Activated T-cell treated with anti-CD3 and anti-CD28 coated beads, Interleukin-2, amount 50 U/mL, for 48 hours (primary cell): ENCODE data around the gene GALNT12.

ENCODE experiments used
- DNase-seq, 2 experiments: peaks; one replicate each; pipeline ENCODE4 v3.0.0-alpha.2; 2020

The GALNT12 gene

DNA sequence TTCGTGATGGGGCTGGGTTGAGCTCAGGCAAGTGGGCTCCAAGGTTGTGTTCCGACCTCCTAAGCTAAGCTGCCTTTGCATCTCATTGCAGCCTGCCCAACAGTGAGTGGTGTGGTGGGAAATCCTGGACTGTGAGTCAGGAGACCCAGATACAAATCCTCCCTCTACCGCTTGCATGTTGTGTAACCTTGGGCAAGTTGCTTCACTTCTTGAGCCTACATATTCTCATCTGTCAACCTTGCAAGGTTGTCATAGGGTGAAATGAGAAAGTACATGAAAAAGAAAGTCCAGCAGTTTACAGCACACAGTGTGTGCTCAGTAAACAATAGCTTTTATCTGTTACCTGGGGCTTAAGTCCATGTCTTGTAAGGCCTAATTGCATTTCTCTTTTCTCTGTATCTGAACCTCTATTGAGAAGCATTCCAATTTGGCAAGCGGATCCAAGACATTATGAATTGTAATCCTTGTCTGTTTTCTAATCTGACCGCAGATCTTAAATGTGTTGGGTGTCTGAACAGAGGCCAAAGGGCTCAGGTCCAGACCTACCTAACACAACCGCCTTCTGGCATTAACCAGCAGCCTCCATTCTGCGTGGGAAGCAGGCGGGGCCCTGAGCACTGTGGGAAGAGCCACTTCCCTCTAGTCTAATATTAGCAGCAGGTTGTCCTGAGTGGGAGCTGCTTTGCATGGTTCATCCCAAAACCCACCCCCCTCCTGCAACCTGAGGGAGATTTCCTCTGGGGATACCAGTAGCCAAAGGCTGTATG, 1.8 kb upstream of the GALNT12 start:
- DNase-seq: no peak

DNA sequence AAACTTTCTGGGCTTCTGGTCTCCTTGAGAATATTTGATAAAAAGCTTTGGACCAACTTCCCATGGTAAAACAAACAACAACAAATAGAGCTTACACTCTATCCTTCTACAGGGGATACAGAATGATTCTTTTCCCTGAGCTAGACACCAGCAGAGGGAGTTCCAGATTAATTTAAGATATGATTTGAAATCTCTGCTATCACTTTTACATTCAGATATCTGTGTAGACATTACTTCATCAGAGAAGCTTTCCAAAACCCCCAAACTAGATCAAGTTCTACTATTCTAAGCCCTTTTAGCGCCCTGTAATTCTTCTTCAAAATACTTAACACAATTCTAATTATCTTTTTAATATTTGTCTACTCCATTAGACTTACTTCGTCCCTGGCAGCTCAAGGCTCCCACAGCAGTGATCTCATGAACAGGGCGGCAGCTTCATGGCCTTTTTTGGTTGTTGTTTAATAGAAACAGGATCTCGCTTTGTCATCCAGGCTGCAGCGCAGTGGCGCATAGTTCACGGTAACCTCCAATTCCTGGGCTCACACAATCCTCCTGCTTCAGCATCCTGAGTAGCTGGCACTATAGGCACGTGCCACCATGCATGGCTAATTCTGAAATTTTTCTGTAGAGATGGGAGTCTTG, 955 bp upstream of the GALNT12 start:
- no peak for DNase-seq

DNA sequence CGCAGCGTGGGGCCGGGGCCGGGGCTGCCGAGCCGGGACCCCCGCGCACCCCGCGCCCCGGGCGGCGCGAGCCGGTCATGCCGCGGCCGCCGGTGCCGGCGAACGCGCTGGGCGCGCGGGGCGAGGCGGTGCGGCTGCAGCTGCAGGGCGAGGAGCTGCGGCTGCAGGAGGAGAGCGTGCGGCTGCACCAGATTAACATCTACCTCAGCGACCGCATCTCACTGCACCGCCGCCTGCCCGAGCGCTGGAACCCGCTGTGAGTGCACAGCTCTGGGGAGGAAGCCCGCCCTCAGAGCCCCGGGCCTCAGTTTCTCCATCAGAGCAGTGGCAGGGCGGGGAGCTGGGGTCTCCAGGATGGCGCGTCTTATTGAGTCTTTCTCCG, 335 bp downstream of the GALNT12 start:
- peak; percentile 40 to 58 for DNase-seq

DNA sequence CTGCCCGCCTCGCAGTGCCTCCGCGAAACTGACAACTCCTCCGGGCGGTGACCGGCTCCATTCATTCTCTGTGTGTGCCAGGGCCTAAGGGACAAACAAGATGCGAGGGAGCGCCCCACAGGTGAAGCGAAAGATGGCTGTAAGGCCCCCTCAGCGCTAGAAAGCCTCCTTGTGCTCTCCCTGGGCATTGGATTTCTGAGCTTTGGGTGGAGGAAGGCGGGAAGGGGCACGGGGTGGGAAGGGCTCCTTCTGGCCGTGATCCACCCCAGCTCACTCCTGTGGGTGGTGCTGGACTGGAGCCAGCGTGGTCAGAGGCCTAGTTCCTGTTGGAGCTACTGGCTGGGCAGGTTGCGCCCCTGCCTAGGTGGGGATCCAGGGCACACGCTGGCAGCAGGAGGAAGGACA, 943 bp downstream of the GALNT12 start:
- peak; percentile 33 to 41 for DNase-seq

DNA sequence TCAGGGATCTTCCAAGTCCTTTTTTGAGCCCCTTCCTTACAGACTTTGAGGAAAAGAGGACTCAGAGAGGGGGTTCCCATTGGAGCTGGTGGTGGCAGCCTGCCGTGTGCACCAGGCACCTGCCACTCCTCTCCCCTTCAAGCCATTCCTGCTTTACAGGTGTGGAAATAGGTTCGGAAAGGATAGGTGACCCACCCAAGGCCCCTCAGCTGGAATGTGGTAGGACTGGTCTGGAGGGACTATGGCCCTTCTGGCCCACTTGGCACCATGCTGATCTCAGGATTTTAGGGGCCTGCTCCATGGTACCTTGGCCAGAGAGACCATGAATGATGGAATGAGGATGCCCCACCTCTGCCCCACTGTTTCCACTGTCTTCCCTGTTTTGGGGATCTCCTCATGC, 1.4 kb downstream of the GALNT12 start:
- DNase-seq: no peak

DNA sequence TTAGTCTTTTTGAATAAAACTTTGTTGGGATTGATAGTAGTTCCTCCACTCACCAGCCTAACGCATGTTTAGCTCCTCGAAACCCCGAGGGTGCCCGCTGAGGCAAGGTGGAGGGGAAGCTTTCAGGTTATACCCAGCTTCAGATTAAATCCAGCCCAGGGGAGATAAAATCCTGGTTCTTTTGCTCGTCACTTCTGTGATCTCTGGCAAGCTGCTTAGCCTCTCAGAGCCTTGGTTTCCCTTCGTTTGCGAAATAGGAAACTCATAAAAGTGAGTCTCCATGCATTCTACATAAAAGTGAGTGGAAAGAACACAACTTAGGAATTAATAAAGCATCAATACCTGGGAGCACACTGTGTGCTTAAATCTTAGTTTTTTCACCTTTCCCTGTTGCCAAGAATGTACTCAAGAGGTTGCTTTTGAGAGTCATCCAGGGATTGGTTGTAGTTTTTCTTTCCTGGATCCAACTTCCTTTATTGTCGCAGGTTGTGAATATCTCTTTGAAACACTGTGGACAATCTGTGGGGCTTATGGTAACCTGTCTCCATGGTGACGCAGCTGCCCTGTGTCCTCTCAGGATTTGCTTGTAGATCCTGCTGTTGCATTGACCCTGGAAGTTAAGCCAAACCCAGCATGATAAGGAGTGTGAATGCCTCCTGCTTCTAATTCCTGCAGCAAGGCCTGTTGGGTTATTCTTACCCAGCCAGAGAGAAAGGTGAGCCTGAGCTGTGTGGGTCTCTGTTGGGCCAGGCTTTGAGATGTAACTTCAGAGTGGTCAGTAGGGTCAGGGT, 2.0 kb downstream of the GALNT12 start:
- no peak for DNase-seq

DNA sequence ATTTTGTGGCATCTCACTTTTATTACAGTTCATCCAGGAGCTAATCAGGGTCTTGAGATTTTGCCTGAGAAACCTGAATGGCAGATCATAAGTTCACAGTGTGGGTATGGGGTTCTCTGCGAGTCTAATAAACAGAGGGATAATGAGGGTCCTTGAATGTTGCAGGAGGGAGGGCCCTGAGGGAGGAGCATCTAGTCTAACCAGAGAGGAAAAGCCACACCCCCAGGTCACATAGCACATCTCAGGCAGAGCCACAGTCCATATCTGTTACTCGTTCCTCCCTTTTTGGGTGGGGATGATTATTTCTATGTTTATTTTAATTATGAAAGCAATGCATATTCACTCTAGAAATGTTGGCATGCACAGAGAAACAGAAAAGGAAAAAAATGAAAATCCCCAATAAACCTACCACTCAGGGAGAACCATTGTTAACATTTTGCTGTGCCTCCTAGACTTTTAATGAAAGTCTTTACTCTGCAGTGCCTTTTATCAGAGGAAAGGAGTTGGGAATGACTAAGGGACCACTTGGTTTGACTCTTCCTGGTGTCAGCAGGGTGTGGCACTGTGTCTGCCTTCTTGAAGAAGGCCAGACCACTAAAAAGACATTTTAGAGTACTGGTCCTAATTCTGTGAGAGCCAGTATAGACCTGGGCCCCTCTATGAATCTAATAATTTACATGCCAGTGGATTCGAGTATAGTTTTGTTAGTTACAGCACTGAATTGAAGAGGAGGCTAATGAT, 2.8 kb downstream of the GALNT12 start:
- DNase-seq: no peak

DNA sequence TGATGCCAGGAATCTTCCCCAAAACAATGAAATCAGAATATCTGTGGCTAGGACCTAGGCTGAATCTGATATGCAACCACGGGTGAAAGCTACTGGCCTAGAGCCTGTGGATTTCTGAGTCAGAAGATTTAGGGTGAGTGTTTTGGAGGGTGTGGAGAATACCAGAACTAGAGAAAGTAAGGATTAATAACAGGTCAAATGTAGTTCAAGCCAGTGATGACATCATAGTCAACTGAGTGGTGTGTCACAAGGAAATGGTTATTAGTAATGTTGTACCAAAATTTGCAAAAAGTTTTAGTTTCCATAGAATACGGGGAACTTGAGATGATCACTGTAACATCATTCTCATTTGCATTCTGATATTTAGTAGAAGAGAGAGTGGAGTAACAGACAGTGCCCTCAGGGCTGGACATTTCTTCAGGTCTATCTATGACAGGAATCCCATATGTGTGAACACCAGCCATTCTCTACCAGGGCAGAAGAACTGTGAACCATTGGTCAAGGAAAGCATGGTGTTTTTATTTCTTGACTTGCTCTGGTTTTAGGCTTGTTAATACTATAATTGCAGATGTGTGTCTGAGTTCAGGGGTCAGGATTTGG, 3.7 kb downstream of the GALNT12 start:
- DNase-seq: no peak

DNA sequence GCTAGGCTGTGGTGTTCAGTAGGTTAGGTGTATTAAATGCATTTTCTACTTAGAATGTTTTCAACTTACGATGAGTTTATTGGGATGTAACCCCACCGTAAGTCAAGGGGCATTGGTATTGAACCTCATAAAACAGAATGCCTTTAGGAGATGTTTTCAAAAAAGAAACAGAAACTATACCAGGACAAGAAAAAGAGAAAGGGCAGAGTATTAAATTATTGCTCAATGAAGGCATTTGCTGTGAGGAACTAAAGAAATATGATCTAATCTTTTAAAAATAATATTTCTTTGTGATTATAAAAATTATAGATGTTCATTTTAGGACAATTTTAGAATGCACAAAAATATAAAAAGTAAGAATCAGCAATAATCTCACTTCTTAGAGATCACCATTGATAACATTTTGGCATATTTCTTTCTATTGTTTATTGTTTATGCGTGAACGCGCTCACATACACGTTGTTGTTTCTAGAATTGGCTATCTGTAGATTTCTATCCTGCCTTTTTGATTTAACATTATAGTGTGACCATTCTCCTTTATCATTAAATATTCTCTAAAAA, 8.0 kb downstream of the GALNT12 start:
- no peak for DNase-seq

DNA sequence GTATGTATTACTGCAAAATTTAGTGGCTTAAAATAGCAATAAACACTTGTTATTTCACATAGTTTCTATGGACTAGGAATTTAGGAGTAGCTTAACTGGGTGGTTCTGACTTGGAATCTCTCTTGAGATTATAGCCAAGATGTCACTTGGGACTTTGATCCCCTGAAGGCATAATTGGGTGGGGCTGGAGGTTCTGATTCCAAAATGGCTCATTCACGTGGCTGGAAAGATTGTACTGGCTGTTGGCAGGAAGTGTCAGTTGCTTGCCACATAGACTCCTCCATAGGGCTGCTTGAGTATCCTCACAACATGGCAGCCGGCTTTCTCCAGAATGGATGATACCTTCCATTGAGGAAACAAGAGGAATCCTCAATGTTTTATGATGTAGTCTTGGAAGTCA, 11.3 kb downstream of the GALNT12 start:
- no peak for DNase-seq

DNA sequence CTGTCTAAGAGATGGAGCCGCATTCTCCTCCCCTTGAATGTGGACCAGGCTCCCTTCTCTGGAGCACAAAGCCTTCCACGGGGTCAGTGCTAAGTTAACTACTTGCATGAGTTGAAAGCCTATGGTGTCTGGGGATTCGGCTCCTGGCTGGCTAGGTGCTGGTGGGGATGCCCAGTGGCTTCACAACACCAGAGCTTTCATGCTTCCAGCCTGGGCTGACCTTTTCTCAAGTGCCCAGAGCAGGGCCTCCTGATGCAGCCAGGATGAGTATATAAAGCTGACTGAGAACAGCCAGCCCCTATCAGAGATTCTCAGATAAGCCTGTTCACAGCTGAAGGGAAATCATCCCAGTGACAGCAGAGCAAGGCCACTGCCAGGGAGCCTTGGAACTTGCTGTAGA, 11.8 kb downstream of the GALNT12 start:
- no peak for DNase-seq

DNA sequence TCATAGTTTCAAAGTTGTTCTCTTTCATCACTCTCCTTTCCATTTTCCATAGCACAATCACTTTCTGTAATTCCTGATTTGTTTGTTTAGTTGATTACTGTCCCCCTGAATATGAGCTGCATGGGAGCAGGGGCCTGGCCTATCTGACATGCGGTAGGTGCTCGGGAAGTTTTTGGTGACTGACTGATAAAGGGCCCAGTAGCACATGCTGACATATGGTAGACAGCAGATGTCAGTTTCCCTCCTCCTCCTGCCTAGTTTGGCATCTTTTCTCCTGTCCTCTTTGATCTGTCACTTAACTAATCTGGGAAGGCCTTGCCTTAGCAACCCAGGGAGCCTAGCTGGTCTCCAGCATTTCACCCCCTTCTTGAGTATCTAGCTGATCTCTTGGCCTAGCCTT, 14.4 kb downstream of the GALNT12 start:
- DNase-seq: no peak

DNA sequence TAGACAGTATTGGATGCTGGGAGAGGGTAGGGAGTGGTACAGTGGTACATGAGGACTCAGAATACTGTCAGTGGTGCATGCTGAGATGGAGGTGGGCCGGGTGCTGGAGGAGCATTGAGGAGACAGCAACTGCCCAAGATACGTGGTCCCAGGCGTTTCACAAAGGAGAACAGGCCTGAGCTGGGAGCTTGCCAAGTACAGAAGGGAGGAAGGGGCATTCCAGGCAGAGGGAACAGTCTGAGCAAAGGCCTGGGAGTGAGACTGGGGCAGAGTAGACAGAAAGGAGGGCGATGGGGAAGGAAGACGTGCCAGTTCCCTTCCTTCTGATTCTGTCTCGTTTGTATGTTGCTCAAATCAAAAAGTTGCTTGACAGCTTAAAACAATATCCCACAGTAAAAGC, 15.2 kb downstream of the GALNT12 start:
- DNase-seq: no peak

DNA sequence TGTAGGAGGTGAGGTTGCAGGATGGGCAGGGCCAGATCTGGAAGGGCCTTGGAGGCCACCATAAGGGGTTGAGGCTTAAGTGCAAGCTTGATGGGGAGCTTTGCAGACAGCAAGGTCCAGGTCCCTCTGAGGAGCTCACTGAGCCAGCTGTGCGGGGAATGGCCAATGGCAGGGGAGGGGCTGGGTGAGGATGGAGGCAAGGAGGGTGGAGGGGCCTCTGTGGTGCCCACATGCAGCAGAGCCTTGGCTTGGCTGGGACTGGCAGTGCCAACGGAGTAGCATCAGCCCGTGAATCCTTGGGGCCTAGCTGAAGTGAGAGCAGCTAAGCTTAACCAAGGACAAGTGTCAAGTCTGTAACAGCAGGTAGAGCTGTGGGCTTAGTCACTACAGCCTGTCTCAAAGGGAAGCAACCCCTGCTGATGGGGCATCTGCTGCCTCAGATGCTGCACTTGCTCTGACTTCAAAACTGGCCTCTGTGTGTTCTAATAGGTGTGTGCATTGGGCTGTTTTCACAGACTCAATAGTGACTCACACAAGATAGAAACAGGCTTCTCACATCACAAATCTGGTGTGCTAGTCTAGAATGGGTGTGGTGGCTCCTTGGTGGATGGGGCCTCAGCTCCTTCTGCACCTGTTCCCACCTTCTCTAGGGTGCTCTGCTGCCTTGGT, 16.3 kb downstream of the GALNT12 start:
- DNase-seq: no peak

DNA sequence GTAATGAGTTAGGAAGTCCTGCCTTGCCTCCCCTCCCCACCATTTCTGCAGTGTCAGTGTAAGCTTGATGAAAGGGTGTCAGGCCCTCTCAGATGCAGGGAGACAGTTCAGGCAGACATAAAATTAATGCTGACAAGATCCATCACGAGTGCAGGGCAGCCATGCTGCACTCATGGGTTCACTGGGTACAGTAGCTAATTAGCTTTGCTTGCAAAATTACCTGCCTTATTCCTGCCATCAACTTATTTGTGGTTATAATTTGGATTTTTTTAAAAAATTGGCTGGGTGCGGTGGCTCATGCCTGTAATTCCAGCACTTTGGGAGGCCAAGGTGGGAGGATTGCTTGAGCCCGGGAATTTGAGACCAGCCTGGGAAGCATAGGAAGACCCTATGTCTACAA, 17.9 kb downstream of the GALNT12 start:
- no peak for DNase-seq

DNA sequence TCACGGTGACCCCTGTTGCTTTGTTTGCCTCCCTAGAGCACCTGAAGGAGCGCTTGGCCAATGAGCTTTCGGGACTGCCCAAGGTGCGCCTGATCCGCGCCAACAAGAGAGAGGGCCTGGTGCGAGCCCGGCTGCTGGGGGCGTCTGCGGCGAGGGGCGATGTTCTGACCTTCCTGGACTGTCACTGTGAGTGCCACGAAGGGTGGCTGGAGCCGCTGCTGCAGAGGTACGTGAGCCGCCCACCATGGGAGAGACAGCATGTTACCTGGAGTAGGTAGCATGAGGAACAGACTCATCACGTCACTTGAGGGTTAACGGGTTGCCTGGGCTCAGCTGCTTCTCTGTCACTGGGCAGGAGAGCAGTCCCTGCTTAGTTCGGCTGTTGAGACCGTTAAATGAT, 19.2 kb downstream of the GALNT12 start:
- no peak for DNase-seq

DNA sequence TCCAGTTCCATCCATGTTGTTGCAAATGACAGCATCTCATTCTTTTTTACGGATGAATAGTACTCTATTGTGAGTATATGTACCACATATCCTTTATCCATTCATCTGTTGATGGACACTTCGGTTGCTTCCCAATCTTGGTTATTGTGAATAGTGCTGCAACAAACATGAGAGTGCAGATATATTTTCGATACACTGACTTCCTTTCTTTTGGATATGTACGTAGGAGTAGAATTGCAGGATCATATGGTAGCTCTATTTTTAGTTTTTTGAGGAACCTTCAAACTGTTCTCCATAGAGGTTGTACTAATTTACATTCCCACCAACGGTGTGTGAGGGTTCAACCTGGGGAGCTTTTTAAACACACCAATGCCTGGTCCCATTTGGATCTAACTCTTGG, 22.3 kb downstream of the GALNT12 start:
- DNase-seq: no peak

DNA sequence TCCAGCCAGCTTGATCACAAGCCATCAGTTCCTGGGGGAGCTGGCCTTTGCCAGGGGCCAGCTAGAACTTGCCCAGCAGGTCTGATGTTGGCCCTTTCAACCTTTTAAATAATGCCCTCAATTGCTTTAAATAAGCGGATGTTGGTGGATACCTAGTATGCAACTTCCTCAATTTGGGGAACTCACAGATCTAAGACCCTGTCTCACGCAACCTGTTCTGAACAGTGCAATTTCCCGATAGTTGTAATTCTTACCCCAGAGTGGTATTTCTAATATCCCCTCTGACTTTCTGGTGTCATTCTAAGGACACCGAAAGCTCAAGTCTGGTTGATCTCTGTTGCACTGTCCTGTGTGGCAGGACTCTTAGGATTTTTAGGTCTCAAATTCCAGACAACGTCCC, 23.1 kb downstream of the GALNT12 start:
- DNase-seq: no peak

DNA sequence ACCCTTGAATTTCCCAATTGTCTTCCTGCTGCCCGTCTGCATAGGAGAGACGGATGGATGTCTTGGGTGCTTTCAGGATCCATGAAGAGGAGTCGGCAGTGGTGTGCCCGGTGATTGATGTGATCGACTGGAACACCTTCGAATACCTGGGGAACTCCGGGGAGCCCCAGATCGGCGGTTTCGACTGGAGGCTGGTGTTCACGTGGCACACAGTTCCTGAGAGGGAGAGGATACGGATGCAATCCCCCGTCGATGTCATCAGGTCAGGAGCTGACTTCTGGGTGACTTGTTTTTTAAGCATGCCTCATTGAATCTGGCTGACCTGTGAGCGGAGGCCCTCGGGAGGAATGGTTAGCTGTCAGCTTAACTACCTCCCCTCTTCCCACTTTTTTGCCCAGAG, 24.2 kb downstream of the GALNT12 start:
- DNase-seq: no peak

DNA sequence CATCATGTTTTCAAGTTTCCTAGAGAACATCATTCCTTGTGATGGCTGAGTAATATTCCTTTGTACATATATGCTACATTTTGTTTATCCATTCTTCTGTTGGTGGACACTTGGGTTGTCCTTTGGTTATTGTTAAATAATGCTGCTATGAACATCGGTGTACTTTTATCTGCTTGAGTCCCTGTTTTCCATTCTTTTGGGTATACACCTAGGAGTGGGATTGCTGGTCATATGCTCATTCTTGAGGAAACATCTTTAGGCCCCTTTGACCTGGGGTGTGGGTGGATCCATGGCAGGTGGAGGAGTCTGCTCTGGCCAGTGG, 25.3 kb downstream of the GALNT12 start:
- DNase-seq: no peak

DNA sequence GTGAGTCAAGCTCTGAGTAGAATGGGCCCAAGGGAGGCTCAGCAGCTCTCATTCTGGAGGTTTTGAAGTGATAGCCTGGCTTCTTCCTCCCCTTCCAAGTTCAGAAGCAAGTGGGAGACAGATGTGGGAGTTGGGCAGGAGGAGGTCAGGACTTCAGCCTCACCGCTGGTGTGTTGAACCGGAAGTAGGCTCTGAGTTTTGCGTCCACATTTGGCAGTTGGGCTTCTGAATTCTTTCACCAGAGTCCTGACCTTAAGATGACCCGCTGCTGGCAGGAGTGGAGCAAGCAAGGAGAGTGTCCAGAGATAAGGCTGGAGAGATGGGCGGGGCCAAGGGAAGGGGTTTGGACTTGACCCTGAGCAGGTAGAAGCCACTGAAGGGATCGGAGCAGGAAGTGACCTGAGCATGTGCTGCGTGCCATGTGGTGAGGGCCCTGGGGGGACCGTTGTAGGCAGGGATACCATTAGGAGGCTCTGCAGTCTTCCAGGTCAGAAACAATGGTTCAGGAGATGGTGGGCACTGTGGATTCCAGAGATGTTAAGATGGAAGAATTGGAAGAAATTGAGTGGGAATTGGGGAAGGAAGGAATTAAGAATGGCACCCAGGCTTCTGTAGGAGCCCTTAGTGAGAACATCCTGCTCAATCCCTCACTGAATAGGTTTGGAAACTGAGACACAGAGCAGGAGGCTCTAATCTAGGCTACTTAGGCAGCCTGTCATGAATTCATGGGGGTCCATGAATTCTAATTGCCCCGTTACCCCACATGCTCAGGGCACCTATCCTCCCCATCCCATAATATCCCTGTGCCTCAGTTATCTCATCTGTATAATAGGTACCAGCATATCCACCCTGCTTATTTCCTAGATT, 25.9 kb downstream of the GALNT12 start:
- no peak for DNase-seq
